Erythroblast (primary cell): ENCODE data around the gene SSR2.

Experiments
- GATA1 ChIP-seq: IDR thresholded peaks from 2 replicates; pipeline ENCODE4 v1.6.1; 2011; ENCODE audit warnings: low read depth, mild to moderate bottlenecking, control low read depth, low read length, moderate library complexity
- POLR2A ChIP-seq: IDR thresholded peaks from 2 replicates; pipeline ENCODE4 v1.6.1; 2011; ENCODE audit warnings: mild to moderate bottlenecking, low read length

DNA sequence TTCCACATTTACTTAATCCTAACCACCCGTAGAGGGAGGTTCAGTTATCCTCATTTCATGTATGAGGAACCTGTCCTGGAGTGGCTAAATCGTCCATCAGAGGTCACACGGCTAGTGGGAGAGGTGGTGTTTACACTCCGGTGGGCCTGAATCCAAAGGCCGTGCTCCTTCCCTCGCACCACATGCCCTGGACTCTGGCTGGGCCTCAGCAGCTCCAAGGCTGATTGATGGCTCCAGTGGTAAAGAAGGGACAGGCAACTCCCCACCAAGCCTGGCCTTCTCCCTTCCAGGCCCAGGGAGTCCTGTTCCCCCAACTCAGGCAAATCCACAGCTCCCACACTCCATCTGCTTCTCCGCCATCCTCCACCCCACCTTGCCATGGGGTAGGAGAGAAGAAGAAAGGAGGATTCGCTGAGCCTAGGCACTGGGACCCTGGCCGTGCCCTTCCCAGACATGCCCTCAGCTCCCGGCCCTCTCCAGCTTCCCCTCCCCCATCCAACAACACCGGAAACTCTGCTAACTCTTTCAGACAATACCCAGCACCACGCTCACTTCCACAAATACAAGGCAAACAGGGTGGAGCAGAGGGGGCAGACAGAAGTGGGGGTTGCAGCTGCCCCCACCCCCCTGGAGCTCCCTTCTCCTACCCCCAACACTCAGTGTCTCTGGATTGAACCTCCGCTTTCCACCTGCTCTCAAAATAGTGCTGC lies 53.3 kb downstream of the SSR2 start:
- TF ChIP-seq POLR2A (no peak), GATA1 (no peak)
